ENCODE results near the gene VTI1B.

DNA sequence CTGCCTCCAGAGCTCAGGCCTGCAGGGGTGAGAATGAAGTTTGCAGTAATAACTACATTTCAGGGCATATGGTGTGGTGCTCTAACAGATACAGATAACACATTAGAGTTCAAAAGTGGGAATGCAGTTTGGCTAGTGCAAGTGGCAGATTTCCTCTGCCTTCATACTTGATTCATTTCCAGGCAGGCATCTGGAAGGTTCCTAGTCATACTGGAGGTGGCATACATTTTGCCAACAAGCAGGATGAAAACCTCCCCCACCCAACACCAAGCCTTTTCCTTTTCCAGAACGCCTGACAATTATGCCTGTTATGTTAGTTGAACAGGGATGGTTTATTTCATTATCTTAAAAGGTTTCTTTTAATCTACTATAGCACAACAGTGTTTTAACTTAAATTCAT, 24.3 kb downstream of the VTI1B start:
- TF ChIP-seq POLR2A (IDR thresholded peaks at IDR 0.05) (no peak), POLR2AphosphoS5 (IDR thresholded peaks at IDR 0.05; ENCODE audit: insufficient read depth in 1 of 2, low read depth in 1 of 2) (no peak)
- TF ChIP-seq, protein P1, sequence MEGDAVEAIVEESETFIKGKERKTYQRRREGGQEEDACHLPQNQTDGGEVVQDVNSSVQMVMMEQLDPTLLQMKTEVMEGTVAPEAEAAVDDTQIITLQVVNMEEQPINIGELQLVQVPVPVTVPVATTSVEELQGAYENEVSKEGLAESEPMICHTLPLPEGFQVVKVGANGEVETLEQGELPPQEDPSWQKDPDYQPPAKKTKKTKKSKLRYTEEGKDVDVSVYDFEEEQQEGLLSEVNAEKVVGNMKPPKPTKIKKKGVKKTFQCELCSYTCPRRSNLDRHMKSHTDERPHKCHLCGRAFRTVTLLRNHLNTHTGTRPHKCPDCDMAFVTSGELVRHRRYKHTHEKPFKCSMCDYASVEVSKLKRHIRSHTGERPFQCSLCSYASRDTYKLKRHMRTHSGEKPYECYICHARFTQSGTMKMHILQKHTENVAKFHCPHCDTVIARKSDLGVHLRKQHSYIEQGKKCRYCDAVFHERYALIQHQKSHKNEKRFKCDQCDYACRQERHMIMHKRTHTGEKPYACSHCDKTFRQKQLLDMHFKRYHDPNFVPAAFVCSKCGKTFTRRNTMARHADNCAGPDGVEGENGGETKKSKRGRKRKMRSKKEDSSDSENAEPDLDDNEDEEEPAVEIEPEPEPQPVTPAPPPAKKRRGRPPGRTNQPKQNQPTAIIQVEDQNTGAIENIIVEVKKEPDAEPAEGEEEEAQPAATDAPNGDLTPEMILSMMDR (IDR thresholded peaks at IDR 0.05), result no peak

Measured in vagina (tissue), 2 donors.